IMR-90 (cell line): ENCODE results near the gene PUS3. TPM values are rescaled to one million over a fixed set of nuclear protein-coding genes. Genes with fewer than 3 reads are reported as not detected.

Experiments used
- ELK1 ChIP-seq: fragments of 150-350 bp; IDR thresholded peaks from 2 replicates; pipeline ENCODE4 v1.6.1; 2016; ENCODE audit warnings: low read depth, mild to moderate bottlenecking, low read length, moderate library complexity, borderline replicate concordance
- MAZ ChIP-seq: IDR thresholded peaks from 2 replicates; pipeline ENCODE4 v1.6.1; 2012; ENCODE audit warnings: low read depth, mild to moderate bottlenecking, low read length, improper control_type of control experiment, moderate library complexity, borderline replicate concordance
- polyA plus RNA-seq, 3 experiments: library from polyadenylated mRNA; depleted of rRNA; stranded (reverse); fragments of >200 nt; gene quantifications; 2 replicates each; pipeline ENCODE4 v1.2.3, GENCODE V29; 2012; ENCODE audit warnings: low replicate concordance in 1 of 3
- total RNA-seq: library from RNA; depleted of rRNA; stranded (reverse); fragments of >200 nt; gene quantifications from 2 replicates; pipeline ENCODE4 v1.2.3, GENCODE V29; 2012

The PUS3 gene
- total and polyA plus RNA-seq, 2 of the 4 experiments (the other 2 are of a cell fraction), result 6.1 to 11.7 TPM

- TF ChIP-seq ELK1 (no peak), MAZ (no peak)
Observed at GRCh38 chr11:125903711-125904659, 979 bp upstream of the PUS3 start, which contains the start of gene DDX25 (continued).
